ENCODE results near the gene SORBS2.
"Not testable (repeated sequence)": the region's sequence is repeated elsewhere in the genome, so short reads cannot be mapped to it uniquely, and the experiment has no call there.

SORBS2 gene

GRCh38 chr4:185587030-185587426 is 225.0 kb downstream of the SORBS2 start:
- DNase-seq (ENCODE audit: low read depth): no peak

- DNase-seq (ENCODE audit: low read depth): no peak
These were observed 226.8 kb downstream of the SORBS2 start for GRCh38 chr4:185585211-185585610.

GRCh38 chr4:185583813-185584212 is 228.2 kb downstream of the SORBS2 start:
- no peak for DNase-seq (ENCODE audit: low read depth)

- no peak for DNase-seq (ENCODE audit: low read depth)
These were observed 229.2 kb downstream of the SORBS2 start for GRCh38 chr4:185582651-185583400.

- no peak for DNase-seq (ENCODE audit: low read depth)
These were observed 231.3 kb downstream of the SORBS2 start for GRCh38 chr4:185580699-185581098.

GRCh38 chr4:185578284-185578683 is 233.7 kb downstream of the SORBS2 start:
- DNase-seq (ENCODE audit: low read depth): no peak

GRCh38 chr4:185576962-185577950 is 234.7 kb downstream of the SORBS2 start:
- DNase-seq (ENCODE audit: low read depth): no peak

GRCh38 chr4:185576314-185576961 is 235.6 kb downstream of the SORBS2 start:
- no peak for DNase-seq (ENCODE audit: low read depth)

GRCh38 chr4:185573651-185574199 is 238.3 kb downstream of the SORBS2 start:
- DNase-seq (ENCODE audit: low read depth): no peak

- DNase-seq (ENCODE audit: low read depth): no peak
These were observed 241.3 kb downstream of the SORBS2 start for GRCh38 chr4:185570727-185571126.

- no peak for DNase-seq (ENCODE audit: low read depth)
These were observed 244.3 kb downstream of the SORBS2 start for GRCh38 chr4:185567381-185568376.

GRCh38 chr4:185566972-185567371 is 245.0 kb downstream of the SORBS2 start:
- no peak for DNase-seq (ENCODE audit: low read depth)

- DNase-seq (ENCODE audit: low read depth): no peak
These were observed 245.6 kb downstream of the SORBS2 start for GRCh38 chr4:185566425-185566824.

- no peak for DNase-seq (ENCODE audit: low read depth)
These were observed 246.3 kb downstream of the SORBS2 start for GRCh38 chr4:185565696-185566095.

GRCh38 chr4:185564349-185564748 is 247.6 kb downstream of the SORBS2 start:
- DNase-seq (ENCODE audit: low read depth): no peak

- DNase-seq (ENCODE audit: low read depth): no peak
These were observed 249.5 kb downstream of the SORBS2 start for GRCh38 chr4:185562531-185562930.

GRCh38 chr4:185560316-185560715 is 251.7 kb downstream of the SORBS2 start:
- no peak for DNase-seq (ENCODE audit: low read depth)

GRCh38 chr4:185559915-185560281 is 252.1 kb downstream of the SORBS2 start:
- DNase-seq (ENCODE audit: low read depth): no peak

- not testable (repeated sequence) for DNase-seq (ENCODE audit: low read depth)
These were observed 252.6 kb downstream of the SORBS2 start for GRCh38 chr4:185559251-185559914.

GRCh38 chr4:185554365-185555126 is 257.4 kb downstream of the SORBS2 start:
- DNase-seq (ENCODE audit: low read depth): no peak
